ENCODE measurements around the gene SOX8. TPM values are rescaled to one million over a fixed set of nuclear protein-coding genes. Genes with fewer than 3 reads are reported as not detected.

SOX8 gene
- polyA plus RNA-seq, 1 experiment: not detected

GRCh38 chr16:1011316-1012082, 29.9 kb downstream of the SOX8 start:
- Histone ChIP-seq H3K27ac (ENCODE audit: low read depth, low read length) (no peak overlapping the region), H3K27me3 (ENCODE audit: control insufficient read depth, insufficient read depth, low read length) (peaks cover 41% of the 10 kb centered on the region)
- POLR2A ChIA-PET: interaction anchor here (0.6 kb wide), 1 partner anchor 199 kb away, joined by 5 read pairs; no protein-coding TSS in a partner anchor

GRCh38 chr16:1012135-1012534, 30.6 kb downstream of the SOX8 start:
- Histone ChIP-seq H3K27me3 (ENCODE audit: control insufficient read depth, insufficient read depth, low read length) (peaks cover 41% of the 10 kb centered on the region), H3K9me3 (ENCODE audit: control insufficient read depth, insufficient read depth, low read length) (no peaks in the 10 kb centered on the region; the same call in 1 of the 2 replicates), H3K4me3 (ENCODE audit: low read depth, low read length) (no peak overlapping the region), H3K27ac (ENCODE audit: low read depth, low read length) (no peak overlapping the region)
- CTCF ChIA-PET: no interaction called here
- POLR2A ChIA-PET: interaction anchor here (0.6 kb wide), 1 partner anchor 1539 kb away, joined by 4 read pairs; no protein-coding TSS in a partner anchor
- no peak for TF ChIP-seq CTCF (IDR thresholded peaks at IDR 0.05; ENCODE audit: low read depth, low read length)
- no peak for DNase-seq (ENCODE audit: low read depth, low spot score)

More at GRCh38 chr16:1011316-1012082, 29.9 kb downstream of the SOX8 start:
- DNase-seq (ENCODE audit: low read depth, low spot score): no peak
- no peak for TF ChIP-seq CTCF (IDR thresholded peaks at IDR 0.05; ENCODE audit: low read depth, low read length)
- CTCF ChIA-PET: no interaction called here
- Histone ChIP-seq H3K4me3 (ENCODE audit: low read depth, low read length) (no peak overlapping the region), H3K9me3 (ENCODE audit: control insufficient read depth, insufficient read depth, low read length) (no peaks in the 10 kb centered on the region; the same call in 1 of the 2 replicates)

- no peak for DNase-seq (ENCODE audit: low read depth, low spot score)
- POLR2A ChIA-PET: no interaction called here
- TF ChIP-seq CTCF (IDR thresholded peaks at IDR 0.05; ENCODE audit: low read depth, low read length): no peak
- no peak overlapping the region for H3K27ac ChIP-seq (ENCODE audit: low read depth, low read length)
- H3K4me3 ChIP-seq (ENCODE audit: low read depth, low read length): no peak overlapping the region
- H3K9me3 ChIP-seq (ENCODE audit: control insufficient read depth, insufficient read depth, low read length): no peaks in the 10 kb centered on the region; the same call in 1 of the 2 replicates
- CTCF ChIA-PET: no interaction called here
- peaks cover 33% of the 10 kb centered on the region for H3K27me3 ChIP-seq (ENCODE audit: control insufficient read depth, insufficient read depth, low read length)
Measured at GRCh38 chr16:1012722-1013592, 31.4 kb downstream of the SOX8 start.

GRCh38 chr16:1013593-1013900, 32.0 kb downstream of the SOX8 start:
- Histone ChIP-seq H3K9me3 (ENCODE audit: control insufficient read depth, insufficient read depth, low read length) (no peaks in the 10 kb centered on the region; the same call in 1 of the 2 replicates), H3K27ac (ENCODE audit: low read depth, low read length) (no peak overlapping the region), H3K4me3 (ENCODE audit: low read depth, low read length) (no peak overlapping the region), H3K27me3 (ENCODE audit: control insufficient read depth, insufficient read depth, low read length) (peaks cover 31% of the 10 kb centered on the region)
- TF ChIP-seq CTCF (IDR thresholded peaks at IDR 0.05; ENCODE audit: low read depth, low read length): no peak
- ChIA-PET POLR2A (no interaction called here), CTCF (interaction anchor here (0.5 kb wide), 1 partner anchor 44 kb away, joined by 4 read pairs; no protein-coding TSS in a partner anchor)
- DNase-seq (ENCODE audit: low read depth, low spot score): no peak
